BJ (cell line): ENCODE measurements around the gene FAM50B. TPM values are rescaled to one million over a fixed set of nuclear protein-coding genes. Genes with fewer than 3 reads are reported as not detected.

Experiments
- CTCF ChIA-PET: fragments of 350-600 bp; formaldehyde crosslinking; extraction: SDS; loops from one replicate; lab custom pipeline; 2021; ENCODE audit warnings: antibody characterized with exemption, inconsistent platforms; lab: Yijun Ruan, JAX
- POLR2A ChIA-PET: fragments of 300-600 bp; sonication (Branson Sonifier 250); formaldehyde crosslinking; extraction: SDS; loops from one replicate; lab custom pipeline; 2021; ENCODE audit warnings: antibody characterized with exemption; lab: Charles Lee
- DNase-seq: peaks from one replicate; pipeline ENCODE4 v3.0.0-alpha.2; 2011; ENCODE audit warnings: low read depth
- H3K27me3 ChIP-seq: 2 replicates; pipeline ENCODE4 v1.6.0; 2011; ENCODE audit warnings: low read length; ENCODE audit not compliant: control insufficient read depth, insufficient read depth
- H3K36me3 ChIP-seq: 2 replicates; pipeline ENCODE4 v1.5.1; 2011; ENCODE audit warnings: low read length; ENCODE audit not compliant: control insufficient read depth, insufficient read depth
- H3K4me3 ChIP-seq: 2 replicates; pipeline ENCODE4 v1.5.1; 2011; ENCODE audit warnings: low read depth, mild to moderate bottlenecking, control low read depth, low read length
- polyA plus RNA-seq: library from polyadenylated mRNA; depleted of rRNA; stranded (reverse); fragments of >200 nt; gene quantifications from 2 replicates; pipeline ENCODE4 v1.2.3, GENCODE V29; 2011
- TF ChIP-seq, protein P1 (sequence below): IDR thresholded peaks from 2 replicates; pipeline ENCODE4 v1.5.1; 2011; ENCODE audit warnings: low read depth, mild to moderate bottlenecking, control low read depth, inconsistent platforms, low read length, moderate library complexity; ENCODE audit not compliant: insufficient read depth

Gene FAM50B
- polyA plus RNA-seq, 1 experiment, result 9.9 TPM

DNA sequence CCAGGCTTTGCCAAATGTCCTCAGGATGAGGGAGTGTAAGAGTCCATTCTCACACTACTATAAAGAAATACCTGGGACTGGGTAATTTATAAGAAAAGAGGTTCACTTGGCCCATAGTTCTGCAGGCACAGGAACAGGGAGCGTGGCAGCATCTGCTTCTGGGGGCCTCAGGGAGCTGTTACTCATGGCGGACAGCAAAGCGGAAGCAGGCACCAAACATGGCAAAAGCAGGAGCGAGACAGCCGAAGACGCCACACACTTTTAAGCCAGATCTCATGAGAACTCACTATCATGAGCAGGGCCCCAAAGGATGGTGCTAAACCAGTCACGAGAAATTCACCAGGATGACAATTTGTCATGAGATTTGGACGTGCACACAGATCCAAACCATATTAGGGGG lies 22.8 kb downstream of the FAM50B start:
- CTCF ChIA-PET, result interaction anchor here (1.3 kb wide), 1 partner anchor 23 kb away, joined by 3 read pairs; the partner anchor contains the start of gene FAM50B
- POLR2A ChIA-PET, result no interaction called here
- Histone ChIP-seq H3K4me3 (no peak overlapping the region), H3K36me3 (no peaks in the 10 kb centered on the region), H3K27me3 (no peaks in the 10 kb centered on the region)
- DNase-seq, result no peak
- TF ChIP-seq, protein P1, sequence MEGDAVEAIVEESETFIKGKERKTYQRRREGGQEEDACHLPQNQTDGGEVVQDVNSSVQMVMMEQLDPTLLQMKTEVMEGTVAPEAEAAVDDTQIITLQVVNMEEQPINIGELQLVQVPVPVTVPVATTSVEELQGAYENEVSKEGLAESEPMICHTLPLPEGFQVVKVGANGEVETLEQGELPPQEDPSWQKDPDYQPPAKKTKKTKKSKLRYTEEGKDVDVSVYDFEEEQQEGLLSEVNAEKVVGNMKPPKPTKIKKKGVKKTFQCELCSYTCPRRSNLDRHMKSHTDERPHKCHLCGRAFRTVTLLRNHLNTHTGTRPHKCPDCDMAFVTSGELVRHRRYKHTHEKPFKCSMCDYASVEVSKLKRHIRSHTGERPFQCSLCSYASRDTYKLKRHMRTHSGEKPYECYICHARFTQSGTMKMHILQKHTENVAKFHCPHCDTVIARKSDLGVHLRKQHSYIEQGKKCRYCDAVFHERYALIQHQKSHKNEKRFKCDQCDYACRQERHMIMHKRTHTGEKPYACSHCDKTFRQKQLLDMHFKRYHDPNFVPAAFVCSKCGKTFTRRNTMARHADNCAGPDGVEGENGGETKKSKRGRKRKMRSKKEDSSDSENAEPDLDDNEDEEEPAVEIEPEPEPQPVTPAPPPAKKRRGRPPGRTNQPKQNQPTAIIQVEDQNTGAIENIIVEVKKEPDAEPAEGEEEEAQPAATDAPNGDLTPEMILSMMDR, result no peak

DNA sequence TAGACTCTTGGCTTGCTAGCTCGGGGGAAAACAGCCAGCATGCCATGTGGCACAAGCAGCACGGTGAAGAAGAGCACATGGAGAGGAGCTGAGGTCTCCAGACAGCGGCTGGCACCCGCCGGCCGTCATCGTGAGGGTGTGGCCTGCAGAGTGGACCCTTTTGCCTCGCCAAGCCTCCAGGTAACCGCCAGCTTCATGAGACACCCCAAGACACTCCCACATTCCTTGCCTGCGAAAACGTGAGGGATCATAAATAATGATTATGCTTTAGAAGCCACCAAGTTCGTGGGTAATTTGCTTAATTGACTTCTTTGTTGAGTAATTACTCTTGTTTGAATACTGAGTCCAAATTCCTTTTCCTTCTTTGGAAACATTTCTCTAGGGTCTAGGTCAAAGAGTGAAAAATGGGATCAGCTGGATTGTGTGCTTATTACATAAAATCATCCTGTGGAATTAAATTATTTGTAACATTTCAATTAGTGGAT lies 23.2 kb downstream of the FAM50B start:
- CTCF ChIA-PET, result interaction anchor here (0.9 kb wide), 1 partner anchor 107 kb away, joined by 3 read pairs; no protein-coding TSS in a partner anchor
- POLR2A ChIA-PET, result no interaction called here

DNA sequence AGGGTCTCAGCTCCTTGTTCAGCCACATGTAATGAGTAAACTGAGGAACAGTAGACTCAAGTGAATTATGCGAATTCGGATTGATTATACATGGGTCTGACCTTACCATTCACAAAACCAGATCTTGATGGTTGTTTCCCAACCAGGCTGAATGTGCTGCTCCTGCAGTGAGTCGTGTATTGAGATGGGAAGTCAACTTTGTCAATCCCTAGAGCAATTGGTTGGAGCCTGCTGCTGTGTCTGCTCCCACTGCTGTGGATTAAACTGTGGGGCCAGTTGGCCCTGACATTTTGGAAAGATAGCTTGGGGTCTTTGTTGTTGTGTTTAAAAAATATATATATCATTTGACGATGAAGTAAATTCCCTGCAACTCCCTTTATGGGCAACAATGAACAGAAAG lies 23.9 kb downstream of the FAM50B start:
- CTCF ChIA-PET, result interaction anchor here (0.9 kb wide), 1 partner anchor 106 kb away, joined by 3 read pairs; no protein-coding TSS in a partner anchor
- Histone ChIP-seq H3K4me3 (no peak overlapping the region), H3K27me3 (no peaks in the 10 kb centered on the region), H3K36me3 (no peaks in the 10 kb centered on the region)
- no peak for DNase-seq
- TF ChIP-seq, protein P1, result no peak
- POLR2A ChIA-PET, result no interaction called here

More for the DNA sequence above, 23.2 kb downstream of the FAM50B start:
- Histone ChIP-seq H3K36me3 (no peaks in the 10 kb centered on the region), H3K27me3 (no peaks in the 10 kb centered on the region), H3K4me3 (no peak overlapping the region)
- DNase-seq, result no peak
- TF ChIP-seq, protein P1, result no peak

DNA sequence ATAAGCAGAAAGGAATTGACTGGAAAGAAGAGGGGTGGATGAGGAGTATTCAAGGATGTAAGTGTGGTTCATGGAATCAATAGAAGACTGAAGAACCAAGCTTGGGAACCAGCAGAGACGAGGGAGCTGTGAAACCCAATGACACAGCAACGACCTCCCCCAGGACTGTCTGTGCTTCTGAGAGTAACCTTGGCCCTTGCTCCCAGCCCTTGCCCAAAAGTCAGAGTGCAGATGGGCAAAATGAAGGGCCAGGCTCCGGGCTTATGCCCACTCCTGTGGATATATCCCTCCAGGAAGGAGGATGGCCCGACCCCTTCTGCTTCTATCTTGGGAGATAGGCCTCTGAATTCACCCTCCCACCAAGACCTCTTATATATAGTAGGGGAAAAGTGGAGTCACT lies 24.9 kb downstream of the FAM50B start:
- no peaks in the 10 kb centered on the region for H3K27me3 ChIP-seq
- no peaks in the 10 kb centered on the region for H3K36me3 ChIP-seq
- H3K4me3 ChIP-seq, result no peak overlapping the region
- ChIA-PET POLR2A (no interaction called here), CTCF (interaction anchor here (0.9 to 1.0 kb wide), 2 partner anchors 12 to 25 kb away, joined by 3 read pairs; partner anchors contain the start of gene FAM50B)
- TF ChIP-seq, protein P1, result no peak
- DNase-seq, result no peak

DNA sequence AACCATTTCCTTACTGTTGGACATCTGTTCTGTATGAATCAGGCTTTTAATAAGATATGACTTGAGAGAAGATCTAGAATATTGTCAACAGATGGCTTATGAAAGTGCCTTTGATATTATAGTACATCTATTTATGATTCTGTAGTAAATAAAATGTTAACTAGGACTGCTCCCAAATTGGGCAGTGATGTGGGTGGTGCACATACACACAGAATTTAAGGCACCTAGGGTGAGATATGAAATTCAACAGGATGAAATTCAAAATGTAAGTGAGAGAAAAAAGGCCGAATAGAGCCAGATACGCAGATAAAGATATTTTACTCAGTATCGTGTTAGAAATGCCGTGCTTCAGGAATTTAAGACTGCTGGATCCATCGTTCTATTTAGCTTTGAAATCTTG lies 26.3 kb downstream of the FAM50B start:
- H3K27me3 ChIP-seq, result no peaks in the 10 kb centered on the region
- ChIA-PET CTCF (interaction anchor here (1.2 to 2.0 kb wide), 4 partner anchors 8 to 127 kb away, joined by 3 to 7 read pairs (median 6); no protein-coding TSS in a partner anchor), POLR2A (no interaction called here)
- DNase-seq, result no peak
- H3K4me3 ChIP-seq, result no peak overlapping the region
- H3K36me3 ChIP-seq, result no peaks in the 10 kb centered on the region
- TF ChIP-seq, protein P1, result no peak
